OCI-LY3 (cell line): Measurements from ENCODE around the gene ANKH.

Experiments
- H2AFZ ChIP-seq: fragments of 200-600, 300-600 bp; shearing (Covaris generic); 2 replicates; pipeline ENCODE4 v1.6.0; 2014; ENCODE audit warnings: antibody characterized with exemption, low read depth, low read length
- H3K27ac ChIP-seq: fragments of 200-600, 300-600 bp; sonication (generic); 2 replicates; pipeline ENCODE4 v1.5.1; 2014; ENCODE audit warnings: mild to moderate bottlenecking, low read length, moderate library complexity, mixed read lengths
- H3K27me3 ChIP-seq: fragments of 200-600, 300-600 bp; sonication (generic); 2 replicates; pipeline ENCODE4 v1.6.1; 2014; ENCODE audit warnings: low read depth, low read length, mixed read lengths
- H3K36me3 ChIP-seq: fragments of 200-600, 300-600 bp; sonication (generic); replicated peaks from 2 replicates; pipeline ENCODE3; 2014; ENCODE audit warnings: low read depth, low read length, mixed read lengths
- H3K4me1 ChIP-seq: fragments of 300-600, 200-600 bp; sonication (generic); 2 replicates; pipeline ENCODE4 v1.6.1; 2014; ENCODE audit warnings: low read length, mixed read lengths
- H3K4me2 ChIP-seq: fragments of 200-600, 300-600 bp; sonication (generic); 2 replicates; pipeline ENCODE4 v1.6.1; 2014; ENCODE audit warnings: low read length, mixed read lengths
- H3K4me3 ChIP-seq: fragments of 300-600, 200-600 bp; sonication (generic); 2 replicates; pipeline ENCODE4 v1.5.1; 2014; ENCODE audit warnings: antibody characterized with exemption, mild to moderate bottlenecking, low read length, moderate library complexity
- H3K79me2 ChIP-seq: fragments of 300-600, 200-600 bp; shearing (Covaris generic); 2 replicates; pipeline ENCODE4 v1.6.1; 2014; ENCODE audit warnings: mild to moderate bottlenecking, low read length, mixed read lengths
- H3K9ac ChIP-seq: fragments of 300-600, 200-600 bp; shearing (Covaris generic); 2 replicates; pipeline ENCODE4 v1.6.0; 2014; ENCODE audit warnings: mild to moderate bottlenecking, low read length, moderate library complexity
- H3K9me3 ChIP-seq: fragments of 200-600, 300-600 bp; shearing (Covaris generic); 2 replicates; pipeline ENCODE4 v1.6.1; 2014; ENCODE audit warnings: low read length, mixed read lengths; ENCODE audit not compliant: insufficient read depth
- H4K20me1 ChIP-seq: fragments of 200-600, 300-600 bp; sonication (generic); 2 replicates; pipeline ENCODE4 v1.6.1; 2016; ENCODE audit warnings: low read length, mixed read lengths; ENCODE audit not compliant: insufficient read depth
- EZH2phosphoT487 ChIP-seq: fragments of 200-600 bp; shearing (Covaris generic); IDR thresholded peaks from 2 replicates; pipeline ENCODE4 v1.6.1; 2018; ENCODE audit warnings: antibody characterized with exemption, mixed run types, low read depth
- TF ChIP-seq, protein P1 (sequence below): fragments of 200-600, 300-600 bp; sonication (generic); IDR thresholded peaks from 2 replicates; pipeline ENCODE4 v1.5.1; 2014; ENCODE audit warnings: antibody characterized with exemption, low read length, low read depth

The ANKH gene

DNA sequence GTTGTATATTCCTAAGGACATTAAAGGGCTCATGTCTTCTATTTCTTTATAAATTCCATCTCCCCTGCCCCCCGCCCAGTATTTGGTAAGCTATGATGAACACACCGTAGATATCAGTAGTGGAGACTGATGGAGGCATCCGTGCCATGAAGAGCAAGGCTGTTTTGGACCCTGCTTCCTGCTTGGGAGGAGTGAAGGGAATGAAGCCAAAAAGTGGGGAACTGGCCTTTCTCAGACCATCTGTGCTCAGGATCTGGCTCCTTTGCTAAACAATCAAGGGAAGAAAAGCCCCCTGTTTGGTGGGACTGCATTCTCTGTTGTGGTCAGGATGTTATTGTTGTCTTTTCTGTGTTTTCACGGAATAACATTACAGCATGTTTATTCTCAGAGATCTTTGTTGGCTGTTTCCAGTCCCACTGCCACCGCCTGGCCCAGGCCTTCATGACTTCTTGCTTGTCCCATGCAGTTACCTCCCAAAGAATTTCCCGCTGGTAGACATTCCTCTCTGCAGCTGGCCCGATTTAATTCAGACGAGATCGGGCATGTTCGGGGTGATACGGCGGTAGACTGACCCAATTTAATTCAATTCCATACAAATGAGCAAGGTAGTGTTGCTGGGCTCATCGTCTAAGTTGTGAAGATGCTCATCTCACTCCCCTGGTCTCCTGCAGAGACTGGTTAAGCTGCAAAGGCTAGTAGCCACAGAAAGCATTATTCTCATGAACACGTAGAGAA, 31.4 kb upstream of the ANKH start:
- H3K9me3 ChIP-seq = no peaks in the 10 kb centered on the region
- H3K9ac ChIP-seq = no peak overlapping the region
- no peaks in the 10 kb centered on the region for H3K36me3 ChIP-seq
- H3K4me2 ChIP-seq = no peak overlapping the region
- H4K20me1 ChIP-seq = no peaks in the 10 kb centered on the region
- H3K79me2 ChIP-seq = no peaks in the 10 kb centered on the region
- no peak overlapping the region for H3K27ac ChIP-seq
- H3K4me1 ChIP-seq = no peaks in the 10 kb centered on the region
- no peaks in the 10 kb centered on the region for H3K27me3 ChIP-seq
- H2AFZ ChIP-seq = no peak overlapping the region
- H3K4me3 ChIP-seq = no peak overlapping the region
- TF ChIP-seq, protein P1, sequence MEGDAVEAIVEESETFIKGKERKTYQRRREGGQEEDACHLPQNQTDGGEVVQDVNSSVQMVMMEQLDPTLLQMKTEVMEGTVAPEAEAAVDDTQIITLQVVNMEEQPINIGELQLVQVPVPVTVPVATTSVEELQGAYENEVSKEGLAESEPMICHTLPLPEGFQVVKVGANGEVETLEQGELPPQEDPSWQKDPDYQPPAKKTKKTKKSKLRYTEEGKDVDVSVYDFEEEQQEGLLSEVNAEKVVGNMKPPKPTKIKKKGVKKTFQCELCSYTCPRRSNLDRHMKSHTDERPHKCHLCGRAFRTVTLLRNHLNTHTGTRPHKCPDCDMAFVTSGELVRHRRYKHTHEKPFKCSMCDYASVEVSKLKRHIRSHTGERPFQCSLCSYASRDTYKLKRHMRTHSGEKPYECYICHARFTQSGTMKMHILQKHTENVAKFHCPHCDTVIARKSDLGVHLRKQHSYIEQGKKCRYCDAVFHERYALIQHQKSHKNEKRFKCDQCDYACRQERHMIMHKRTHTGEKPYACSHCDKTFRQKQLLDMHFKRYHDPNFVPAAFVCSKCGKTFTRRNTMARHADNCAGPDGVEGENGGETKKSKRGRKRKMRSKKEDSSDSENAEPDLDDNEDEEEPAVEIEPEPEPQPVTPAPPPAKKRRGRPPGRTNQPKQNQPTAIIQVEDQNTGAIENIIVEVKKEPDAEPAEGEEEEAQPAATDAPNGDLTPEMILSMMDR = no peak
- TF ChIP-seq EZH2phosphoT487 = no peak

DNA sequence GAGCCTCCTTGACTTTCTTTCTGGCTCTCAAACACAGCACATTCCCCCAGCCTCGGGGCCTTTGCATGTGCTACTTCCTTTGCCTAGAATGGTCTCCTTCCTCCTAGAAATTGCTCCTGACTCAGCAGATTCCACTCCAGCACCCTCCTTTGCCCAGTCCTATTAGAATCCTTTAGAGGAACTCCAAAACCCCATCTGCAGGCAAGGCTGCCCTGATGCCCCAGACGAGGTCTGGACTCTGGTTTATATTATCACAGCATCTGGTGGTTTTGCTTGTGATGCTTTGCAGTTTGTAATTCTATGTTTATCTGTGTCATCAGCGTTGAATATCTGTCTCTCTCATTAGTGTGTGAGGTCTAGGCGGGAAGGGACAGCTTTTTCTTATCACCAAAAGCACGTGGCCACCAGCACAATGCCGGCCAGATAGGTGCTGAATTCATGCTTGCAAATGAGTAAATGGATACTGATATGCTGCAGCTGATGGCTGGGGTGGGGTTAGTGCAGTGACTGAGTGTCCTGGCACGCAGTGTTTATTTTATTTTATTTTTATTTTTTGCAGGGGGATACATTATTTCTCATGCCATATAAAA, 30.0 kb upstream of the ANKH start:
- Histone ChIP-seq H2AFZ (no peak overlapping the region), H3K9ac (no peak overlapping the region), H3K4me2 (no peak overlapping the region), H3K4me3 (no peak overlapping the region), H3K27me3 (no peaks in the 10 kb centered on the region), H3K9me3 (no peaks in the 10 kb centered on the region), H3K36me3 (no peaks in the 10 kb centered on the region), H3K79me2 (no peaks in the 10 kb centered on the region), H4K20me1 (no peaks in the 10 kb centered on the region), H3K27ac (no peak overlapping the region), H3K4me1 (no peaks in the 10 kb centered on the region)
- TF ChIP-seq, protein P1 = no peak
- no peak for TF ChIP-seq EZH2phosphoT487

DNA sequence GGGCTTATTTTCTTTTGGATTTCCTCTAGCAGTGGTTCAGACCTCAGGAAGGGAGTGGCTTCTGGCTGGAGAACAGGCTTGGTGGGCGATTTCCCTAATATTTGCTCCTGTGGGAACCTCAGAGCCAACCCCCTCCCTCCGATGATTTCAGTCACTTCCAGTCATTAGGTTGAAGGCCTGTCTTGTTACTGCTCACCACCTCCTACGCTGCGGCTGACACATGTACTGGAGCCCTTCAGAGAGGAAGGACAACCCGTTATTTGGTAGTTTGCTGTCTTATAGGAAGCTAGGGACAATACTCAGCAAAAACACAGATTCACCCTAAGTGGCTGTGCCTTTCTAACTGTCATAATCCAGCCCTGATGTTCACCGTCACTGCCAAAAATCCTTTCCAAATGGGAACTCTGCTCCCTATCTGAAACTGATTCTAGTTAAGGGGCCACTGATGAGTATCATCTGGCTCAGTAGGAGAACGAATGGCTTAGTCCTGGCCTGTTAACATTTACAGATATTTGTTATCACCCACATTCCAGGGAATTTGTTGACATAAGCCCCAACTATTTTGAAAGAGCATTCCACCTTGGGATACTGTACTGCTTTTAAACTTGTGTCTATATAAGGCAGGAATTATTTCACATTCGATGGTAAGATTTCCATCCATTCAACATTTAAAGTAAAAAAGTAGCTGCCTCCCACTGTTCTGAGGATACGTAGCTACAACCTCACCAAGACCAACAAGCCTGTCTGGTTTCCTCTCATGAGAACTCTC, 29.3 kb upstream of the ANKH start:
- no peak overlapping the region for H3K9ac ChIP-seq

More for the DNA sequence above, 29.3 kb upstream of the ANKH start:
- Histone ChIP-seq H3K36me3 (no peaks in the 10 kb centered on the region), H3K27ac (no peak overlapping the region), H3K4me2 (no peak overlapping the region), H3K4me3 (no peak overlapping the region), H4K20me1 (no peaks in the 10 kb centered on the region), H3K79me2 (no peaks in the 10 kb centered on the region), H2AFZ (no peak overlapping the region), H3K27me3 (no peaks in the 10 kb centered on the region), H3K9me3 (no peaks in the 10 kb centered on the region), H3K4me1 (no peaks in the 10 kb centered on the region)
- TF ChIP-seq, protein P1 = no peak
- TF ChIP-seq EZH2phosphoT487 = no peak
